Glutamatergic neuron (in vitro differentiated cells): ENCODE data around the gene LGMN. TPM values are rescaled to one million over a fixed set of nuclear protein-coding genes. Genes with fewer than 3 reads are reported as not detected.

Experiments
- DNase-seq: peaks from one replicate; pipeline ENCODE4 v3.0.0; 2022
- H3K27ac Mint-ChIP-seq: one replicate; pipeline ENCODE4 v1.8.0; 2020; ENCODE audit warnings: mild to moderate bottlenecking, mixed read lengths, inconsistent platforms; ENCODE audit not compliant: unreplicated experiment
- H3K27me3 Mint-ChIP-seq: one replicate; pipeline ENCODE4 v1.8.0; 2020; ENCODE audit warnings: mild to moderate bottlenecking, moderate library complexity, mixed read lengths, inconsistent platforms; ENCODE audit not compliant: unreplicated experiment
- H3K36me3 Mint-ChIP-seq: one replicate; pipeline ENCODE4 v1.8.0; 2020; ENCODE audit warnings: mild to moderate bottlenecking, mixed read lengths, inconsistent platforms; ENCODE audit not compliant: unreplicated experiment
- H3K4me1 Mint-ChIP-seq: one replicate; pipeline ENCODE4 v1.8.0; 2020; ENCODE audit warnings: mild to moderate bottlenecking, low read depth, mixed read lengths, inconsistent platforms; ENCODE audit not compliant: unreplicated experiment
- H3K4me3 Mint-ChIP-seq: one replicate; pipeline ENCODE4 v1.8.0; 2020; ENCODE audit warnings: mild to moderate bottlenecking, mixed read lengths, inconsistent platforms; ENCODE audit not compliant: unreplicated experiment
- H3K9me3 Mint-ChIP-seq: one replicate; pipeline ENCODE4 v1.8.0; 2020; ENCODE audit warnings: mild to moderate bottlenecking, moderate library complexity, mixed read lengths, inconsistent platforms; ENCODE audit not compliant: unreplicated experiment
- total RNA-seq: library from RNA; stranded (reverse); fragmentation: NEBNext Ultra II Directional; extraction: Animal tissue kit (Norgen Biotek cat#: 25700); gene quantifications from one replicate; pipeline ENCODE4 v1.2.1, GENCODE V29; 2021; ENCODE audit not compliant: unreplicated experiment
- TF ChIP-seq, protein P1 (sequence below): fragments of 200-600 bp; sonication (generic); IDR thresholded peaks from one replicate; pipeline ENCODE4 v1.5.0; 2021; ENCODE audit not compliant: partially characterized antibody, unreplicated experiment

The LGMN gene
- total RNA-seq, 1 donor from 2014 or later = 36.9 TPM

DNA sequence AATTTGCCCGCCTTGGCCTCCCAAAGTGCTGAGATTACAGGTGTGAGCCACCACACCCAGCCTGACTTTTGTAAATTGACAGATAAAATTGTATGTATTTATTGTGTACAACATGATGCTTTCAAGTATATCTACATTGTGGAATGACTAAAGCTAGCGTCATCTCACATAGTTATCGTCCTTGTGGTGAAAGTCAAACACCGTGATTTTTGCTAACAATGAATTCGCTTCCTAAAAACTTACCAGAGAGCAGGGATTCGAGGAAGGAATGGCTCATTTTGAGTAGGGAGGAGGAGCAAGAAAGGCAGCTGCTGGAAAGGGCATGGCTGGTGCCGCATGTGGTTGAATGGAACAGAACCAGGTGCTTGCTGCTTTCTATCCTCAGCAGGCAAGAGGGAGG lies 85.4 kb downstream of the LGMN start:
- DNase-seq = no peak
- Mint-ChIP-seq H3K27me3 (peaks cover 7% of the 10 kb centered on the region), H3K4me1 (peaks cover 3% of the 10 kb centered on the region), H3K9me3 (peaks cover 4% of the 10 kb centered on the region), H3K27ac (no peak overlapping the region), H3K36me3 (peaks cover 5% of the 10 kb centered on the region), H3K4me3 (no peak overlapping the region)
- TF ChIP-seq, protein P1, sequence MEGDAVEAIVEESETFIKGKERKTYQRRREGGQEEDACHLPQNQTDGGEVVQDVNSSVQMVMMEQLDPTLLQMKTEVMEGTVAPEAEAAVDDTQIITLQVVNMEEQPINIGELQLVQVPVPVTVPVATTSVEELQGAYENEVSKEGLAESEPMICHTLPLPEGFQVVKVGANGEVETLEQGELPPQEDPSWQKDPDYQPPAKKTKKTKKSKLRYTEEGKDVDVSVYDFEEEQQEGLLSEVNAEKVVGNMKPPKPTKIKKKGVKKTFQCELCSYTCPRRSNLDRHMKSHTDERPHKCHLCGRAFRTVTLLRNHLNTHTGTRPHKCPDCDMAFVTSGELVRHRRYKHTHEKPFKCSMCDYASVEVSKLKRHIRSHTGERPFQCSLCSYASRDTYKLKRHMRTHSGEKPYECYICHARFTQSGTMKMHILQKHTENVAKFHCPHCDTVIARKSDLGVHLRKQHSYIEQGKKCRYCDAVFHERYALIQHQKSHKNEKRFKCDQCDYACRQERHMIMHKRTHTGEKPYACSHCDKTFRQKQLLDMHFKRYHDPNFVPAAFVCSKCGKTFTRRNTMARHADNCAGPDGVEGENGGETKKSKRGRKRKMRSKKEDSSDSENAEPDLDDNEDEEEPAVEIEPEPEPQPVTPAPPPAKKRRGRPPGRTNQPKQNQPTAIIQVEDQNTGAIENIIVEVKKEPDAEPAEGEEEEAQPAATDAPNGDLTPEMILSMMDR = no peak

GRCh38 chr14:92660571-92660970 lies 87.9 kb downstream of the LGMN start:
- Mint-ChIP-seq H3K9me3 (peaks cover 4% of the 10 kb centered on the region), H3K4me1 (peaks cover 3% of the 10 kb centered on the region), H3K4me3 (no peak overlapping the region), H3K36me3 (peaks cover 6% of the 10 kb centered on the region), H3K27ac (no peak overlapping the region), H3K27me3 (peaks cover 5% of the 10 kb centered on the region)
- no peak for DNase-seq
- TF ChIP-seq, protein P1 = no peak

DNA sequence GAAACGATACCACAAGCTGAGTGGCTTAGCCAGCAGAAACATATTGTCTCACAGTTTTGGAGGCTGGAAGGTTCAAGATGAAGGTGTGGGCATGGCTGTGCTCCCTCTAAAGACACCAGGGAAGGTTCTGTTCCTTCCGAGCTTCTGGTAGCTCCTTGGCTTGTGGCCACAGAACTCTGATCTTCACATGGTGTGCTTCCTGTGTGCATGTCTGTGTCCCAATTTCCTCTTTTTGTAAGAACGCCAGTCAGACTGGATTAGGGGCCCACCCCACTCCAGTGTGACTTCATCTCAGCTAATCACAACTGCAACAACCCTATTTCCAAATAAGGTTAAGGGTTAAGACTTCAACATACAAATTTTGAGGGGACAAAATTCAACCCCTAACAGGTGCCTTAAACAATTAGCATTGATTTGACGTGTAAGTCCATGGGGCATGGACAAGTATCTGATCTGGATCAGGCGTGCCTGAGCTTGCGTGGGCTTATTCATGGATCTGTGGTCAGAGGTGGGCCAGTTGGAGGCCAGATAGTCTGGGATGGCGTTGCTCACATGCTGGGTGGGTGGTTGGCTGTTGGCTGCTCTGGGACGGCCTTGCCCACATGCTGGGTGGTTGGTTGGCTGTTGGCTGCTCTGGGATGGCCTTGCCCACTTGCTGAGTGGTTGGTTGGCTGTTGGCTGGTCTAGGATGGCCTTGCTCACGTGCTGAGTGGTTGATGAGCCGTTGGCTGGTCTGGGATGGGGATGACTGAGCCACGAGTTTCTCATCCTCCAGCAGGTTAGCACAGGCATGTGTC lies 88.5 kb downstream of the LGMN start:
- Mint-ChIP-seq H3K4me3 (no peak overlapping the region), H3K27me3 (peaks cover 8% of the 10 kb centered on the region), H3K9me3 (peaks cover 4% of the 10 kb centered on the region), H3K4me1 (peaks cover 3% of the 10 kb centered on the region), H3K27ac (no peak overlapping the region), H3K36me3 (peaks cover 6% of the 10 kb centered on the region)
- DNase-seq = no peak
- TF ChIP-seq, protein P1 = no peak

DNA sequence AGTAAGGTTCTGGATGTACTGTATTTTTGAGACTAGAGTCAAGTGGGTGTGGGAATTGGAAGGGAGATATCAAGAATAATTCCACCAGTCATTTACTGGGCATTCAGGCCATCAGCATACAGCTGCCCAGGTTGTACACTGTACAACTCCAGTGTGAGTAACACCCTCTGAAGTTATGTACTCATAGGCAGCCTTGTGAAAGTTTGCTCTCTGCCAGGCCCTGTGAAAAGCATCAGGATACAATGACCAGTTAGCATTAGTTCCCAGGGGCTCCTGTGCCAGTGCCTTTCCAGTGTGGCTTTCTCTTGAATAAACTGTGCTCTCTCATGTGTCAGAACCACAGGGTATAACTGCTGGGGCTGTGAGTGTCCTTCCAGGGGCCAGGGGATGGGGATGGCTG lies 89.7 kb downstream of the LGMN start:
- peaks cover 3% of the 10 kb centered on the region for H3K4me1 Mint-ChIP-seq
- H3K4me3 Mint-ChIP-seq = no peak overlapping the region
- H3K36me3 Mint-ChIP-seq = peaks cover 6% of the 10 kb centered on the region
- peaks cover 6% of the 10 kb centered on the region for H3K27me3 Mint-ChIP-seq
- H3K9me3 Mint-ChIP-seq = peaks cover 4% of the 10 kb centered on the region
- TF ChIP-seq, protein P1 = no peak
- no peak overlapping the region for H3K27ac Mint-ChIP-seq
- no peak for DNase-seq

DNA sequence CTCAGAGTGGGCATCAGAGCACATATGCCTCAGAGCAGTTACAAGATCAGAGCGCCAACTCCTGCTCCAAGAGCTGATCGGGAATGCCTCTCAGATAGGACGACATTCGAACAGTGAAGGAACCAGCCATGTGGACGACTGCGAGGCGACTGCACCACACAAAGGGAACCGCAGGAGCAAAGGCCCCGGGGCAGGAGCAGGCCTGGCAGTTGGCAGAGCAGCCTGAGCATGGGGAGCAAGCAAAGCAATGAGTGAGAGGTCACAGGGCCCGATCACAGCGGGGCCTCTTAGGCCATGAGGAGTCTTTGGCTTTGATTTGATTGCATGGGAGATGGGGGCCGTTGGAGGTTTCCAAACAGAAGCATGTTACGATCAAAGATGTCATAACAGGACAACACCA lies 90.3 kb downstream of the LGMN start:
- no peak overlapping the region for H3K27ac Mint-ChIP-seq
- peaks cover 5% of the 10 kb centered on the region for H3K27me3 Mint-ChIP-seq
- peaks cover 4% of the 10 kb centered on the region for H3K9me3 Mint-ChIP-seq
- no peak overlapping the region for H3K4me3 Mint-ChIP-seq
- no peak for DNase-seq
- TF ChIP-seq, protein P1 = no peak
- peaks cover 6% of the 10 kb centered on the region for H3K36me3 Mint-ChIP-seq
- H3K4me1 Mint-ChIP-seq = peaks cover 3% of the 10 kb centered on the region
